Uterus (tissue), 2 donors: ENCODE measurements around the gene CRYBA4.

Experiments used
- POLR2A ChIP-seq, 2 donors: fragments of 450-650 bp; IDR thresholded peaks; one replicate each; pipeline ENCODE4 v1.6.1; 2016; ENCODE audit warnings: antibody characterized with exemption in 2 of 2, mild to moderate bottlenecking in 1 of 2, moderate library complexity in 1 of 2
- TF ChIP-seq, protein P1 (sequence below), 4 experiments: fragments of 200-600 bp in 2 of 4; fragments of 450-650 bp in 2 of 4; sonication (generic) in 2 of 4; IDR thresholded peaks; one replicate each; pipeline ENCODE4 v1.5.1; 2016 to 2019; ENCODE audit warnings: antibody characterized with exemption in 4 of 4, mild to moderate bottlenecking in 2 of 4, moderate library complexity in 1 of 4

- TF ChIP-seq, protein P1, sequence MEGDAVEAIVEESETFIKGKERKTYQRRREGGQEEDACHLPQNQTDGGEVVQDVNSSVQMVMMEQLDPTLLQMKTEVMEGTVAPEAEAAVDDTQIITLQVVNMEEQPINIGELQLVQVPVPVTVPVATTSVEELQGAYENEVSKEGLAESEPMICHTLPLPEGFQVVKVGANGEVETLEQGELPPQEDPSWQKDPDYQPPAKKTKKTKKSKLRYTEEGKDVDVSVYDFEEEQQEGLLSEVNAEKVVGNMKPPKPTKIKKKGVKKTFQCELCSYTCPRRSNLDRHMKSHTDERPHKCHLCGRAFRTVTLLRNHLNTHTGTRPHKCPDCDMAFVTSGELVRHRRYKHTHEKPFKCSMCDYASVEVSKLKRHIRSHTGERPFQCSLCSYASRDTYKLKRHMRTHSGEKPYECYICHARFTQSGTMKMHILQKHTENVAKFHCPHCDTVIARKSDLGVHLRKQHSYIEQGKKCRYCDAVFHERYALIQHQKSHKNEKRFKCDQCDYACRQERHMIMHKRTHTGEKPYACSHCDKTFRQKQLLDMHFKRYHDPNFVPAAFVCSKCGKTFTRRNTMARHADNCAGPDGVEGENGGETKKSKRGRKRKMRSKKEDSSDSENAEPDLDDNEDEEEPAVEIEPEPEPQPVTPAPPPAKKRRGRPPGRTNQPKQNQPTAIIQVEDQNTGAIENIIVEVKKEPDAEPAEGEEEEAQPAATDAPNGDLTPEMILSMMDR (IDR thresholded peaks at IDR 0.05) = no peak
- no peak for TF ChIP-seq POLR2A (IDR thresholded peaks at IDR 0.05)
These were observed 27.0 kb downstream of the CRYBA4 start for GRCh38 chr22:26648528-26649388.
